G401 (cell line): ENCODE data around the gene EIF4B. TPM values are rescaled to one million over a fixed set of nuclear protein-coding genes. Genes with fewer than 3 reads are reported as not detected.

ENCODE experiments used
- DNase-seq: peaks from one replicate; pipeline ENCODE4 v3.0.0-alpha.2; 2015; ENCODE audit warnings: low spot score
- in situ Hi-C: cut with HindIII; loops from 2 replicates; pipeline ENCODE4 v1.10.0; 2016; ENCODE audit warnings: low sequenced_read_pairs, mixed read lengths
- total RNA-seq: library from RNA; depleted of rRNA; stranded (reverse); fragments of >200 nt; shearing (Covaris generic); gene quantifications from 2 replicates; pipeline ENCODE4 v1.2.3, GENCODE V29; 2014

The EIF4B gene
- total RNA-seq, 1 experiment from 2014 or later = 1,229 TPM

DNA sequence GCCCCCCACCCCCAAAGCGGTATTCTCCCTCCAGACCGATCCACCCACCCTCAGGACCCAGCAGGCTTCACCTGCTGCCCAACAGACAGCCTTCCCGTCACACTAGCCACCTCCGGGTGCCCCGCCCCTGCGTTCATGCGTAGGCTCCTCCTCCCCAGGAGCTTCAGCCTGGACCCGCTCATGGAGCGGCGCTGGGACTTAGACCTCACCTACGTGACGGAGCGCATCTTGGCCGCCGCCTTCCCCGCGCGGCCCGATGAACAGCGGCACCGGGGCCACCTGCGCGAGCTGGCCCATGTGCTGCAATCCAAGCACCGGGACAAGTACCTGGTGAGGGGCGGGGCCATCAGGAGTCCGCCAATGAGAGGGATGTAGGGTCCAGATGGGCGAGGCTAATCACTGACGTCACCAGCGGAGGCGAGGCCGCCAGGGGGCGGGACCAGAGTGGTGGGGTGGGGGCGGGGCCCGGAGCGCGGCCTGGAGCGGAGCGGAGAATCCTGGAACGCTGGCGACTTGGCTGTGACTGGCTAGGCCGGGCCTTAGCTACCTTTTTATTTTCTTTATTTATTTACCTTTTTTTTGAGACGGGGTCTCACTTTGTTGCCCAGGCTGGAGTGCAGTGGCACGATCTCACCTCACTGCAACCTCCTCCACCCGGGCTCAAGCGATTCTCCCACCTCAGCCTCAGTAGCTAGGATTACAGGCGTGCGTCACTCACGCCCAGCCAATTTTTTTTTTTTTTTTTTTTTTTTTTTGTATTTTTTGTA is 48.0 kb downstream of the EIF4B start:
- in situ Hi-C loops = no loop called here
- peak; percentile 98 for DNase-seq

DNA sequence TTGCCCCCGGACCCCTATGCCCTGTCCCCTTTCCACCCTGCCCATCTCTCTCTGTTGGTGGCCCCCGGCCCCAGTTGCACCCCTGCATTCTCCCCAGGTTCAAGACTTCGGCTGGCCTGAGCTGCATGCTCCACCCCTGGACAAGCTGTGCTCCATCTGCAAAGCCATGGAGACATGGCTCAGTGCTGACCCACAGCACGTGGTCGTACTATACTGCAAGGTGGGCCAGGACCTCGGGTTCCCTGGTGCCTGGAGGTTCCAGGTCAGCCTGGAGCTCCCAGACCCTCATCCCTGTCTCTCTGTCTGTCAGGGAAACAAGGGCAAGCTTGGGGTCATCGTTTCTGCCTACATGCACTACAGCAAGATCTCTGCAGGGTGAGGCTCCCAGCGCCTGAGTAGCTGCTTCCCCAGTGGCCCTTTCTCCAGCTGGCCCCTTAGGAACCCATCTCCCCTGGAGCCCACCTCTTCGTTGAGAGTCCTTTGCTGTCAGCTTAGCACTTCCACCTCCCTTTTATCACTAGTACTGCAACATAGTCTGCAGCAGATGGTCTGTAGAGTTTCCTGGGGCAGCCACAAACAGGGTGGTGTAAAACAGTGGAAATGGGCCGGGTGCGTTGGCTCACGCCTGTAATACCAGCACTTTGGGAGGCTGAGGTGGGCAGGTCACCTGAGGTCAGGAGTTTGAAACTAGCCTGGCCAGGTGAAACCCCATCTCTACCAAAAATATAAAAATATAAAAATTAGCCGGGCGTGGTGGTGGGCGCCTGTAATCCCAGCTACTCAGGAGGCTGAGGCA is 49.4 kb downstream of the EIF4B start:
- DNase-seq = no peak
- in situ Hi-C loops = no loop called here

DNA sequence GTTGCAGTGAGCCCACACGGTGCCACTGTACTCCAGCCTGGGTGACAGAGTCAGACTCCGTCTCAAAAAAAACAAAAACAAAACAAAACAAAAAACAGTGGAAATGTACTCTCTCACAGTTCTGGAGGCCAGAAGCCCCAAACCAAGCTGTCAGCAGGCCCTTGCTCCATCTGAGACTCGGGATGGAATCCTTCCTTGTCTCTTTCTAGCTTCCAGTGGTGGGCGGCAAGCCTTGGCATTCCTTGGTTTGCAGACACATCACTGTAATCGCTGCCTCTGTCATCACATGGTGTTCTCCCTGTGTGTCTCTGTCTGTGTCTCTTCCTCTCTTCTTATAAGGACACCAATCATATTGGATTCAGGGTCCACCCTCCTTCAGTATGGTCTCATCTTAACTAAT is 50.0 kb downstream of the EIF4B start:
- DNase-seq = no peak
- in situ Hi-C loops = no loop called here

DNA sequence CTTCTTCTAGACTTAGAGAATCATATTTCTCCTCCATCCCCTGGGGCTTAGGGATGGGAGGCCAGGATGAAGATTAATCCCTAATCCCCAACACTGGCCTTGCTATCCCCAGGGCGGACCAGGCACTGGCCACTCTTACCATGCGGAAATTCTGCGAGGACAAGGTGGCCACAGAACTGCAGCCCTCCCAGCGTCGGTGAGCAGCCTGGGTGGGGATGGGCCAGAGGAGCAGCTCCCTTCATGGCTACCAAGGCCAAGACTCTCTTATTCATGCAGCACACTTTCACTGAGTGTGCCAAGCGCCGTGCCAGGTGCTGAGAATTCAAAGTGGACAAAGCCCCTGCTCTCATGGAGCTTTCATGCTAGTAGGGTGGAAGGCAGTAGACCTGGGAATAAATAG is 50.6 kb downstream of the EIF4B start:
- DNase-seq = no peak
- in situ Hi-C loops = no loop called here

DNA sequence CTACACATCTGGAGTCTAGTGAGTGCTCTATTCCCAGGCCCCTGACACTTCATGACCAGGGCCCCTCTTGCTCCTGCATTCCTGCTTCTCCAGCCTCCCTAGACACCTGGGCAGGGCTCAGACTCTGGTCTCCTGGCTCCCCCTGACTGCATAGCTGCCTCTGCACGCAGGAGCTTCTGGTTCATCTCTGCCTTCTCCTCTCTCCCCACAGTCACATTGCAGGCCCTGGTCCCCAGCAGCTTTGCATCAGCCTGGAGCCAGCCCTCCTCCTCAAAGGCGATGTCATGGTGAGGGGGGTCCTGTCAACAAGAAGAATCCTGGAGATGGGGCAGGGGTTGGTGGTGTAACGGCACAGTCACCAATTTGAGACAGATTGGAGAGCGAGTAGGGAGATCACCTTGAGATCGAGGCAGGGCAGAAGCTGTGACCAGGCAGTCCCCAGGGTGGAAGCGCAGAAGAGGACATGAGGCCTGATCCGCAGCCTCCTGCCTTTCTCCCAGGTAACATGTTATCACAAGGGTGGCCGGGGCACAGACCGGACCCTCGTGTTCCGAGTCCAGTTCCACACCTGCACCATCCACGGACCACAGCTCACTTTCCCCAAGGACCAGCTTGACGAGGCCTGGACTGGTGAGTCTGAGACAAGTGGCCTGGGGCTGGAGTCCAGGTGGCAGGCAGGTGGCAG is 51.7 kb downstream of the EIF4B start:
- no peak for DNase-seq
- in situ Hi-C loops = no loop called here

DNA sequence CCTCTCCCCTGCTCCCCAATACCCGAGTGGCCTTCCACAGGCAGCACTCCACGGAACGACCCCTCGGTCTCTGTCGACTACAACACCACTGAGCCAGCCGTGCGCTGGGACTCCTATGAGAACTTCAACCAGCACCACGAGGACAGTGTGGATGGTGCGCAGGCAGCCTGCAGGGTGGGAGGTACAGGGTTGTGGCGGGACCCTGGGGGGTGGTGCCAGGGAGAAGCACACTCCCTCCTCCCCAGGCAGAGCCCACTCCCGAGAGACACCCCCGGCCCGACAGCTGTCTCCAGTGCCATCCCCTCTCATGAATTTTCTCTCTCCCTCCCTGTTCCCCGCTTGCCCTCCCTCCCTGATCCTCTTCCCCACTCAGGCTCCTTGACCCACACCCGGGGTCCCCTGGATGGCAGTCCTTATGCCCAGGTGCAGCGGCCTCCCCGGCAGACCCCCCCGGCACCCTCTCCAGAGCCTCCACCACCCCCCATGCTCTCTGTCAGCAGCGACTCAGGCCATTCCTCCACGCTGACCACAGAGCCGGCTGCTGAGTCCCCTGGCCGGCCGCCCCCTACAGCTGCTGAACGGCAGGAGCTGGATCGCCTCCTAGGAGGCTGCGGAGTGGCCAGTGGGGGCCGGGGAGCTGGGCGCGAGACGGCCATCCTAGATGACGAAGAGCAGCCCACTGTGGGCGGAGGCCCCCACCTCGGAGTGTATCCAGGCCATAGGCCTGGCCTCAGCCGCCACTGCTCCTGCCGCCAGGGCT is 52.6 kb downstream of the EIF4B start:
- DNase-seq = no peak
- in situ Hi-C loops = no loop called here

DNA sequence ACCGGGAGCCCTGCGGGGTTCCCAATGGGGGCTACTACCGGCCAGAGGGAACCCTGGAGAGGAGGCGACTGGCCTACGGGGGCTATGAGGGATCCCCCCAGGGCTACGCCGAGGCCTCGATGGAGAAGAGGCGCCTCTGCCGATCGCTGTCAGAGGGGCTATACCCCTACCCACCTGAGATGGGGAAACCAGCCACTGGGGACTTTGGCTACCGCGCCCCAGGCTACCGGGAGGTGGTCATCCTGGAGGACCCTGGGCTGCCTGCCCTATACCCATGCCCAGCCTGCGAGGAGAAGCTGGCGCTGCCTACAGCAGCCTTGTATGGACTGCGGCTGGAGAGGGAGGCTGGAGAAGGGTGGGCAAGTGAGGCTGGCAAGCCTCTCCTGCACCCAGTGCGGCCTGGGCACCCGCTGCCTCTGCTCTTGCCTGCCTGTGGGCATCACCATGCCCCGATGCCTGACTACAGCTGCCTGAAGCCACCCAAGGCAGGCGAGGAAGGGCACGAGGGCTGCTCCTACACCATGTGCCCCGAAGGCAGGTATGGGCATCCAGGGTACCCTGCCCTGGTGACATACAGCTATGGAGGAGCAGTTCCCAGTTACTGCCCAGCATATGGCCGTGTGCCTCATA is 53.3 kb downstream of the EIF4B start:
- no peak for DNase-seq
- in situ Hi-C loops = no loop called here

DNA sequence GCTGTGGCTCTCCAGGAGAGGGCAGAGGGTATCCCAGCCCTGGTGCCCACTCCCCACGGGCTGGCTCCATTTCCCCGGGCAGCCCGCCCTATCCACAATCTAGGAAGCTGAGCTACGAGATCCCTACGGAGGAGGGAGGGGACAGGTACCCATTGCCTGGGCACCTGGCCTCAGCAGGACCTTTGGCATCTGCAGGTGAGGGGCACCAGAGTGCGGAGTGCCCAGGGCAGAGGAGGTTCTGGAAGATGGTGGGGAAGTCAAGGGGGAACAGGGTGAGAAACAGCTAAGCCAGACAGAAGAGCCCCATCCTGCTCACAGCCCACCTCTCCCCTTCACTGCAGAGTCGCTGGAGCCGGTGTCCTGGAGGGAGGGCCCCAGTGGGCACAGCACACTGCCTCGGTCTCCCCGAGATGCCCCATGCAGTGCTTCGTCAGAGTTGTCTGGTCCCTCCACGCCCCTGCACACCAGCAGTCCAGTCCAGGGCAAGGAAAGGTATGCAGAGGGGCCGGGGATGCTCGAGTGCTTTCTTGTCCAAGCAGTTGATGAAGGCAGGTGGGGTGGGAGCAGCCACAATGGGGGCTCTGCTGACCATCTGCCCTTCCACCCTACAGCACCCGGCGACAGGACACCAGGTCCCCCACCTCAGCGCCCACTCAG is 53.9 kb downstream of the EIF4B start:
- in situ Hi-C loops = no loop called here
- DNase-seq = no peak

DNA sequence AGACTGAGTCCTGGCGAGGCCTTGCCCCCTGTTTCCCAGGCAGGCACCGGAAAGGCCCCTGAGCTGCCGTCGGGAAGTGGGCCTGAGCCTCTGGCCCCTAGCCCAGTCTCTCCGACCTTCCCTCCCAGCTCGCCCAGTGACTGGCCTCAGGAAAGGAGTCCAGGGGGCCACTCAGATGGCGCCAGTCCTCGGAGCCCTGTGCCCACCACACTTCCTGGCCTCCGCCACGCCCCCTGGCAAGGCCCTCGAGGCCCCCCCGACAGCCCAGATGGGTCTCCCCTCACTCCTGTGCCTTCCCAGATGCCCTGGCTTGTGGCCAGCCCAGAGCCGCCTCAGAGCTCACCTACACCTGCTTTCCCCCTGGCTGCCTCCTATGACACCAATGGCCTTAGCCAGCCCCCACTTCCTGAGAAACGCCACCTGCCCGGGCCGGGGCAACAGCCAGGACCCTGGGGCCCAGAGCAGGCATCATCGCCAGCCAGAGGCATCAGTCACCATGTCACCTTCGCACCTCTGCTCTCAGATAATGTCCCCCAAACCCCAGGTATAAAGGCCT is 54.5 kb downstream of the EIF4B start:
- no peak for DNase-seq
- in situ Hi-C loops = no loop called here

DNA sequence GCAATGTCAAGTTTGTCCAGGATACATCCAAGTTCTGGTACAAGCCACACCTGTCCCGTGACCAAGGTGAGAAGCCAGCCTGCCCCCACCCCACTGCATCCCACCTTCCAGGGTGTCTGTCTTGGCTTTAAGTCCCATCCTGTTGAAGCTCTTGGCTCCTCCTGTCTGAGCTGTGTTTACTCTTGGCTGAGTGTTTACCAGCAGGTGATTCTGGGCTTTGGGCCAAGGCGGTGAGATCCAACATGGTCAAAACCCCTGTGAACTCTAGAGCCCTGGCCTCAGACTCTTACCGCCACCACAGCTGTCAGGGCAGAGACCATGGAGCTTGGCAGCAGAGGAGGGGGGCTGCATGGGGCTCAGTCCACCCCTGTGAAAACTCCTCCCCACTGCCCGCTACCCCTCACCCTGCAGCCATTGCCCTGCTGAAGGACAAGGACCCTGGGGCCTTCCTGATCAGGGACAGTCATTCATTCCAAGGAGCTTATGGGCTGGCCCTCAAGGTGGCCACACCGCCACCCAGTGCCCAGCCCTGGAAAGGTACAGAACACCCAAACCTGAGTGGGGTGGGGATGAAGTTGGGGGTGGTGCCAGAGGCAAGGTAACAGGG is 55.3 kb downstream of the EIF4B start:
- in situ Hi-C loops = no loop called here
- peak; percentile 76 for DNase-seq

DNA sequence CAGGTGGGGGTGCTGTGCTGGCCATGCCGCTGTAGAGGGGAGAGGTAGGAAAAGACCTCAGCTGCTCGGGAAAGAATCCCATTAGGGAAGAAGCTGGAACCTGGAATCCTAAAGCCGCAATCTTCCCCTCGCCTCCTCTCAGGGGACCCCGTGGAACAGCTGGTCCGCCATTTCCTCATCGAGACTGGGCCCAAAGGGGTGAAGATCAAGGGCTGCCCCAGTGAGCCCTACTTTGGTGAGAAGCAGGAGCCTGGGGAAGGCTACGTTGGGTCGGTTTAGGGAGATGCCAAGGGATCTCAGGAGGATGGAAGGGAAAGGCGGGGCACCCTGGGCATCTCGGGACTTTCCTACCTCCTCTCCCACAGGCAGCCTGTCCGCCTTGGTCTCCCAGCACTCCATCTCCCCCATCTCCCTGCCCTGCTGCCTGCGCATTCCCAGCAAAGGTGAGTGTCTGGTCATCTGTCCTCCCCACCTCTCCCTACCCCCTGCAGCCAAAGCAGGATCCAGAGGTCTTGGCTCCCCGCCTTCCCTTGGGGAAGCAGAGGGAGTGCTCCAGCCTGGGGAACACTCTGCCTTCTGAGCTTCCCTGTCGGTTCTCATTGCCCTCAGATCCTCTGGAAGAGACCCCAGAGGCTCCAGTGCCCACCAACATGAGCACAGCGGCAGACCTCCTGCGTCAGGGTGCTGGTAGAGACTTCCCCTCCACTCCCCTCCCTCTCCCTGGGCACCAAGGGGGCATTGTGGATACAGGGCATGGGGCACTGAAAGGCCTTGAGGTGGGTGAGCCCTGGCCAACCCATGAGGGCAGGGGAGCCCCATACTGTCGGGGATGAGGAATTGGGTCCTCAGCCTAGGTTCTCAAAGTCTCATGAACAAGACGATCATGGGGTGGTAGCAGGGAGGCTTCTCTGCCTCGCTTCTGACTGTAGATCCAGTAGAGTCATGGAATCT is 56.0 kb downstream of the EIF4B start:
- in situ Hi-C loops = no loop called here
- DNase-seq = no peak

DNA sequence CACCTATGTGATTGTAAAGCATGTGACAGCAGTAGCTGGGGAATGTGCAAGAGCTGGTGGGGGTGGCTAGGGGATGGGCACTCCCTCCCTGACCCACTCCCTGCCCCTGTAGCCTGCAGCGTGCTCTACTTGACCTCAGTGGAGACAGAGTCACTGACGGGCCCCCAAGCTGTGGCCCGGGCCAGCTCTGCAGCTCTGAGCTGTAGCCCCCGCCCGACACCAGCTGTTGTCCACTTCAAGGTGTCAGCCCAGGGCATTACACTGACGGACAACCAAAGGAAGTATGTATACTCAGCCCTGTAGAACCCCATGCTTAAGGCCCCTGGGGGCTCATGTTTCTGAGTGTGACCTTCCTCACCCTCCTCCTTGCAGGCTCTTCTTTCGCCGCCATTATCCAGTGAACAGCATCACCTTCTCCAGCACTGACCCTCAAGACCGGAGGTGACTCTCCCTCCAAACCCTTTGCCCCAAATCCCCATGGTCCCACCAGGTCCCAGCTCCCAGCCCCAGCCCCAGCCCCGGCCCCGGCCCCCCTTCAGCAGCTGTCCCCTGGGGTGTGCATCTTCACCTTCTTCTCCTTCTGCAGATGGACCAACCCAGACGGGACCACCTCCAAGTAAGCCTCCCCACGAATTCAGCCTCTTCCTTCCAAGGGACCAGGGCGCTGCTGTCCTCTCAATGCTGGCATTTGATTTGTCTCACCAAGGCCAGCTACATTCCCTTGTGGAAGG is 56.9 kb downstream of the EIF4B start:
- in situ Hi-C loops = no loop called here
- no peak for DNase-seq

DNA sequence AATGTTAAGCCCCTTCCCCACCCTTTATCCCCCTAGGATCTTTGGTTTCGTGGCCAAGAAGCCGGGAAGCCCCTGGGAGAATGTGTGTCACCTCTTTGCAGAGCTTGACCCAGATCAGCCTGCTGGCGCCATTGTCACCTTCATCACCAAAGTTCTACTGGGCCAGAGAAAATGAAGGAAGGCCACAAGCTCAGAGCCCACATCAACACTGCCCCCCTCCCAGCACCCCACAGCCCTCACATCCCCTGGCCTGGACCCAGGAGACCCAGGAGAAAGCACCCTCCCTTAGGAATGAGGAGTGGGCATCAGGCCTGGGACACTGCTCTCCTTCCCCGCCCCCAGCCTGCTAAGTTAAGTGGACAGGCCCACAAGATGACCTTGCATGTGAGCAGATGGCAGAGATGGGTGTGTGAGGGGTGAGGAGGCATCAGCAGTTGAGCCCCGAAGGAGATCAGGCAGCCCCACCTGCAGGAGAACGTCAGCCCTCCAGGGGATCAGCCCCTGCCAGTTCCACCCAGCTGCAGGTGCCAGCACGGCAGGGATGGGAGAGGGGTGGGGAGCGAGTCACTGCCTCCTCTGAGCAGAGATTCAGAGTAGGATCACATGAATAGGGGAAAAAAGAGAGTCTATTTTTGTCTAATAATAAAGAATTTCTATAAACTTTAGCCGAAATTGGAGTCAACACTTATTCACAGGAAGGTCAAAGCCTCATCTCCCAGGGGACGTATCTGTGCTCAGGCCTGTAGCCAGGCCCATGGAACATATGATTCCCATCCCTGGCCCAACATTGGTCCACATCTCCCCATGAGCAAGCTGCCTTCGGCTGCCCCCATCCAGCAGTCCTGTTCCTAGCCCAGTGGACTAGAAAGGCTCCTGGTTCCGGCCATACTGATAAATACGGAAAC is 57.7 kb downstream of the EIF4B start:
- in situ Hi-C loops = no loop called here
- DNase-seq = no peak

DNA sequence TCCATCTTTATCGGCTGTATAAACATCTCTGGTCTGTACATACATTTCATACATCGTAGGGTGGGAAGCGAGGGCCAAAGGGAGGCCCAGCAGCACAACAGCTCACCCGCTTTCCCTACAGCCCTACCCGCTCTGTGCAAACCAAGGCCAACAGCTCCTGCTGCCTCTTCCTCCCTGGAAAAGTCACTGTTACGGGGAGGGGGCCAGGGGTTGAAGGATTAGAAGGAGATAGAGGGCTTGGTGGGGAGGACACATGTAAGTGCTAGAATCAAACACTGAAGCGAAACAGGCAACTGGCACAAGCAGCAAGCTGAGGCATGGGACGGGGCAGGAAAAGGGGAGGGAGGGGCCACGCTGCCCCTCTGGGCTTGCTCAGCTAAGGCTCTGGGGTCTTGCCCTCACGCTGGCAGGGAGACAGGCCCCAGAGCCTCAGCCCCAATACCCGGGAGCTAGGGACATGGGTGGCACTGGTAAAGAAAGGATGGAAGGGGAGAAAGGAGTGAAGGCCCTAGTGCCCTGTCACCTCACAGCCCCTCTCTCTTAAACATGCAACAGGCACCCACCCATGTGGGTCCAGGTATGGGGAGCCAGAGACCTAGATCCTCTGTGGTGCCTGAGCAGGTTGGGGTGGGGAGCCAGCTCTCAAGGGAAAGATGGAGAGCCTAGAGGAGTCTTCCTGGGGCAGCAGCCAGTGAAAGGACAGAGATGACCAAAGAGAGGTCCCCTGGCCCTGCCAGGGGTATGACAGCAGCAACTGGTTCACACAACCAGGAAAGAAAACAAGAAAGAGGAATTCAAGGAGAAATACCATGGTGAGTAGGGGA is 58.6 kb downstream of the EIF4B start:
- in situ Hi-C loops = no loop called here
- DNase-seq = no peak
